HepG2 (cell line): Measurements from ENCODE around the gene ADAT3. TPM values are rescaled to one million over a fixed set of nuclear protein-coding genes. Genes with fewer than 3 reads are reported as not detected.

ENCODE experiments used
- DPF2 ChIP-seq: sonication (generic); formaldehyde crosslinking; IDR thresholded peaks from 2 replicates; pipeline ENCODE4 v1.4.0; 2020; ENCODE audit warnings: mild to moderate bottlenecking, low read depth, missing genetic modification reagents, borderline replicate concordance
- ISL2 ChIP-seq: sonication (generic); formaldehyde crosslinking; IDR thresholded peaks from 2 replicates; pipeline ENCODE4 v1.5.0; 2020; ENCODE audit warnings: missing genetic modification reagents
- KLF12 ChIP-seq: sonication (generic); formaldehyde crosslinking; IDR thresholded peaks from 2 replicates; pipeline ENCODE4 v1.4.0; 2020; ENCODE audit warnings: missing genetic modification reagents, borderline replicate concordance
- MTF2 ChIP-seq: sonication (generic); formaldehyde crosslinking; IDR thresholded peaks from 2 replicates; pipeline ENCODE4 v1.5.0; 2020; ENCODE audit warnings: missing genetic modification reagents, borderline replicate concordance
- PHF5A ChIP-seq: IDR thresholded peaks from one replicate; pipeline ENCODE4 v1.6.1; 2018; ENCODE audit warnings: low read depth, missing genetic modification reagents; ENCODE audit not compliant: unreplicated experiment
- REPIN1 ChIP-seq: sonication (generic); formaldehyde crosslinking; IDR thresholded peaks from 2 replicates; pipeline ENCODE4 v1.8.0; 2022; ENCODE audit warnings: missing genetic modification reagents, low read depth, mild to moderate bottlenecking, borderline replicate concordance
- SNRNP70 ChIP-seq: fragments of 200-400 bp; formaldehyde crosslinking; IDR thresholded peaks from 2 replicates; pipeline ENCODE4 v1.6.1; 2017; ENCODE audit warnings: mild to moderate bottlenecking, low read depth, low read length, moderate library complexity
- TOE1 ChIP-seq: sonication (generic); formaldehyde crosslinking; IDR thresholded peaks from 2 replicates; pipeline ENCODE4 v1.4.0; 2020; ENCODE audit warnings: mild to moderate bottlenecking, missing genetic modification reagents
- ZNF558 ChIP-seq: sonication (generic); formaldehyde crosslinking; IDR thresholded peaks from 2 replicates; pipeline ENCODE4 v1.9.0; 2022; ENCODE audit warnings: mild to moderate bottlenecking, missing genetic modification reagents, borderline replicate concordance
- ZNF879 ChIP-seq: sonication (generic); formaldehyde crosslinking; IDR thresholded peaks from 2 replicates; pipeline ENCODE4 v1.8.1; 2023; ENCODE audit warnings: missing genetic modification reagents
- polyA plus RNA-seq, 8 experiments: library from polyadenylated mRNA; depleted of rRNA in 3 of 8; stranded (reverse) in 7 of 8; unstranded in 1 of 8; fragments of >200 nt; fragmentation: Illumina TruSeq in 4 of 8; extraction: Trizol in 4 of 8; gene quantifications; 2 replicates each; pipeline versions ENCODE4 v1.2.1 to v1.2.3, GENCODE V29; 2011 to 2016; ENCODE audit warnings: low read depth in 4 of 8, missing spikeins in 1 of 8, mixed read lengths in 1 of 8; ENCODE audit not compliant: insufficient read depth in 1 of 8
- total RNA-seq, 5 experiments: library from RNA; depleted of rRNA; stranded (reverse); fragments of >200 nt; fragmentation: Illumina TruSeq; extraction: Trizol; gene quantifications; 2 replicates each; pipeline ENCODE4 v1.2.3, GENCODE V29; 2016; ENCODE audit warnings: low read depth in 1 of 5
- TF ChIP-seq, protein P1 (sequence below), 2 experiments: fragments of 450-650 bp in 1 of 2; sonication (generic) in 1 of 2; formaldehyde crosslinking in 1 of 2; IDR thresholded peaks; 2 replicates each; pipeline versions ENCODE4 v1.6.1 to v1.8.0; 2016 to 2022; ENCODE audit warnings: antibody characterized with exemption in 1 of 2, mild to moderate bottlenecking in 1 of 2, missing genetic modification reagents in 1 of 2
- TF ChIP-seq, protein P2 (sequence below): IDR thresholded peaks from 2 replicates; pipeline ENCODE4 v1.6.1; 2016
- TF ChIP-seq, protein P3 (sequence below), 2 experiments: fragments of 450-650 bp in 1 of 2; sonication (generic) in 1 of 2; formaldehyde crosslinking; IDR thresholded peaks; 2 replicates each; pipeline versions ENCODE4 v1.5.0 to v1.8.0; 2020 to 2022; ENCODE audit warnings: mild to moderate bottlenecking in 1 of 2, missing genetic modification reagents in 1 of 2
- TF ChIP-seq, protein P4 (sequence below): sonication (generic); formaldehyde crosslinking; IDR thresholded peaks from 2 replicates; pipeline ENCODE4 v1.4.0; 2020; ENCODE audit warnings: missing genetic modification reagents

Gene ADAT3
- total and polyA plus RNA-seq, 2 of the 13 experiments (the other 11 are each of a cell fraction or from before 2014, with no cell fraction given), result 0.95 to 3.5 TPM

DNA sequence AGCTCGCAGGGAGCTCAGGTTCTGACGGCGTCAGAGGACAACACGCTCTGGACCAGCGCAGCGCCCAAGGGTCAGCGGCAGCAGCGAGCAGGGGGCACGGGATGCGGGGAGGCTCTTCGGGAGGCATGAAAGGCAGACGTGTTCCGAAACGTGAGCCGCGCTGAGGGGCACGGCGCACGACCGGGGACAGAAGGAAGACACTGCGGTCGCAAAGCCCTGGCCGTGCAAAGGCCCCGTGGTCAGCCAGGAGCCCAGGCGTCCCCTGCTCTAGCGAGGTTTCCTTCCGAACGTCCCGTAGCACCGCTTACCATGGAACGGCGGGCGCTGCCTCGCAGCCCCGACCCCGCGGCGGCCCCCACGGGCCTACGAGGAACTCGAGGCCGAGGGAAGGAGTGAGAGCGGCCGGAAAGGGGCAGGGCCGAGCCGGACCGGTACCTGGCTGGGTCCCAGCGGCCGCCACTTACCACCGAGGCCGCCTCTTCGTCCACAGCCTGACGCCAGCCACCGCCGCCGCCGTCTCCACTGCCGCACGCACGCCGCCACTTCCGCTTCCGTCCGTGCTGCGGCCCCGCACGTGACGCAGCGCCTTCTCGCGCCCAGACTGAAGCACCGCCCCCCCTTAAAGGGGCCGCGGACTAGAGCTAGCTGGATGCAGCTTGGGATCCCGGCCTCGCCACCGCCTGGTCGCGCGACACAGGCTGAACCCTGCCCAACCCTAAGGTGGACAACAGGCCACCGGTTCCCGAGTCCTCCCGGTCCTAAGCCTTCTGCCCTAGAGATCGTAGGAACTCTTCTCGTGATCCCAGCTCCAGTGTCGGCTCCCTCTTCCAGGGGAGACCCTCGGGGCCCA lies 29.3 kb upstream of the ADAT3 start (continued):
- no peak for TF ChIP-seq KLF12
- peak; percentile 87; the same call in 1 of the 2 replicates for TF ChIP-seq MTF2
- TF ChIP-seq REPIN1 (CRISPR knock-in tag), result peak; percentile 76; the same call in 1 of the 2 replicates
- peak; percentile 79; the same call in 1 of the 2 replicates for TF ChIP-seq ZNF879 (CRISPR knock-in tag)
- peak; percentile 94 for TF ChIP-seq PHF5A
- no peak for TF ChIP-seq SNRNP70
- TF ChIP-seq, protein P1, sequence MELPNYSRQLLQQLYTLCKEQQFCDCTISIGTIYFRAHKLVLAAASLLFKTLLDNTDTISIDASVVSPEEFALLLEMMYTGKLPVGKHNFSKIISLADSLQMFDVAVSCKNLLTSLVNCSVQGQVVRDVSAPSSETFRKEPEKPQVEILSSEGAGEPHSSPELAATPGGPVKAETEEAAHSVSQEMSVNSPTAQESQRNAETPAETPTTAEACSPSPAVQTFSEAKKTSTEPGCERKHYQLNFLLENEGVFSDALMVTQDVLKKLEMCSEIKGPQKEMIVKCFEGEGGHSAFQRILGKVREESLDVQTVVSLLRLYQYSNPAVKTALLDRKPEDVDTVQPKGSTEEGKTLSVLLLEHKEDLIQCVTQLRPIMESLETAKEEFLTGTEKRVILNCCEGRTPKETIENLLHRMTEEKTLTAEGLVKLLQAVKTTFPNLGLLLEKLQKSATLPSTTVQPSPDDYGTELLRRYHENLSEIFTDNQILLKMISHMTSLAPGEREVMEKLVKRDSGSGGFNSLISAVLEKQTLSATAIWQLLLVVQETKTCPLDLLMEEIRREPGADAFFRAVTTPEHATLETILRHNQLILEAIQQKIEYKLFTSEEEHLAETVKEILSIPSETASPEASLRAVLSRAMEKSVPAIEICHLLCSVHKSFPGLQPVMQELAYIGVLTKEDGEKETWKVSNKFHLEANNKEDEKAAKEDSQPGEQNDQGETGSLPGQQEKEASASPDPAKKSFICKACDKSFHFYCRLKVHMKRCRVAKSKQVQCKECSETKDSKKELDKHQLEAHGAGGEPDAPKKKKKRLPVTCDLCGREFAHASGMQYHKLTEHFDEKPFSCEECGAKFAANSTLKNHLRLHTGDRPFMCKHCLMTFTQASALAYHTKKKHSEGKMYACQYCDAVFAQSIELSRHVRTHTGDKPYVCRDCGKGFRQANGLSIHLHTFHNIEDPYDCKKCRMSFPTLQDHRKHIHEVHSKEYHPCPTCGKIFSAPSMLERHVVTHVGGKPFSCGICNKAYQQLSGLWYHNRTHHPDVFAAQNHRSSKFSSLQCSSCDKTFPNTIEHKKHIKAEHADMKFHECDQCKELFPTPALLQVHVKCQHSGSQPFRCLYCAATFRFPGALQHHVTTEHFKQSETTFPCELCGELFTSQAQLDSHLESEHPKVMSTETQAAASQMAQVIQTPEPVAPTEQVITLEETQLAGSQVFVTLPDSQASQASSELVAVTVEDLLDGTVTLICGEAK (IDR thresholded peaks at IDR 0.05), result no peak
- TF ChIP-seq, protein P1 (CRISPR knock-in tag; IDR thresholded peaks at IDR 0.05), result peak; percentile 39; the same call in 1 of the 2 replicates
- TF ChIP-seq TOE1 (CRISPR knock-in tag), result peak; percentile 56; the same call in 1 of the 2 replicates
- TF ChIP-seq, protein P2, sequence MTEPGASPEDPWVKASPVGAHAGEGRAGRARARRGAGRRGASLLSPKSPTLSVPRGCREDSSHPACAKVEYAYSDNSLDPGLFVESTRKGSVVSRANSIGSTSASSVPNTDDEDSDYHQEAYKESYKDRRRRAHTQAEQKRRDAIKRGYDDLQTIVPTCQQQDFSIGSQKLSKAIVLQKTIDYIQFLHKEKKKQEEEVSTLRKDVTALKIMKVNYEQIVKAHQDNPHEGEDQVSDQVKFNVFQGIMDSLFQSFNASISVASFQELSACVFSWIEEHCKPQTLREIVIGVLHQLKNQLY (CRISPR knock-in tag), result peak; percentile 64; the same call in 1 of the 2 replicates
- no peak for TF ChIP-seq DPF2 (CRISPR knock-in tag)
- TF ChIP-seq, protein P3, sequence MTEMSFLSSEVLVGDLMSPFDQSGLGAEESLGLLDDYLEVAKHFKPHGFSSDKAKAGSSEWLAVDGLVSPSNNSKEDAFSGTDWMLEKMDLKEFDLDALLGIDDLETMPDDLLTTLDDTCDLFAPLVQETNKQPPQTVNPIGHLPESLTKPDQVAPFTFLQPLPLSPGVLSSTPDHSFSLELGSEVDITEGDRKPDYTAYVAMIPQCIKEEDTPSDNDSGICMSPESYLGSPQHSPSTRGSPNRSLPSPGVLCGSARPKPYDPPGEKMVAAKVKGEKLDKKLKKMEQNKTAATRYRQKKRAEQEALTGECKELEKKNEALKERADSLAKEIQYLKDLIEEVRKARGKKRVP (CRISPR knock-in tag; IDR thresholded peaks at IDR 0.05), result peak in 1 of 2 experiments; percentile 42; a peak in 1 of 4 replicates
- TF ChIP-seq ZNF558 (CRISPR knock-in tag), result 0 out of 2 replicates have a peak, but pooled peaks have one; percentile 36
- TF ChIP-seq ISL2 (CRISPR knock-in tag), result peak; percentile 64
- TF ChIP-seq, protein P4, sequence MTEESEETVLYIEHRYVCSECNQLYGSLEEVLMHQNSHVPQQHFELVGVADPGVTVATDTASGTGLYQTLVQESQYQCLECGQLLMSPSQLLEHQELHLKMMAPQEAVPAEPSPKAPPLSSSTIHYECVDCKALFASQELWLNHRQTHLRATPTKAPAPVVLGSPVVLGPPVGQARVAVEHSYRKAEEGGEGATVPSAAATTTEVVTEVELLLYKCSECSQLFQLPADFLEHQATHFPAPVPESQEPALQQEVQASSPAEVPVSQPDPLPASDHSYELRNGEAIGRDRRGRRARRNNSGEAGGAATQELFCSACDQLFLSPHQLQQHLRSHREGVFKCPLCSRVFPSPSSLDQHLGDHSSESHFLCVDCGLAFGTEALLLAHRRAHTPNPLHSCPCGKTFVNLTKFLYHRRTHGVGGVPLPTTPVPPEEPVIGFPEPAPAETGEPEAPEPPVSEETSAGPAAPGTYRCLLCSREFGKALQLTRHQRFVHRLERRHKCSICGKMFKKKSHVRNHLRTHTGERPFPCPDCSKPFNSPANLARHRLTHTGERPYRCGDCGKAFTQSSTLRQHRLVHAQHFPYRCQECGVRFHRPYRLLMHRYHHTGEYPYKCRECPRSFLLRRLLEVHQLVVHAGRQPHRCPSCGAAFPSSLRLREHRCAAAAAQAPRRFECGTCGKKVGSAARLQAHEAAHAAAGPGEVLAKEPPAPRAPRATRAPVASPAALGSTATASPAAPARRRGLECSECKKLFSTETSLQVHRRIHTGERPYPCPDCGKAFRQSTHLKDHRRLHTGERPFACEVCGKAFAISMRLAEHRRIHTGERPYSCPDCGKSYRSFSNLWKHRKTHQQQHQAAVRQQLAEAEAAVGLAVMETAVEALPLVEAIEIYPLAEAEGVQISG (CRISPR knock-in tag), result peak; percentile 92
